ENCODE results near the gene LRRC31.
A peak's percentile ranks its signal among the peaks of the same experiment; 100 is the strongest.

Gene LRRC31

GRCh38 chr3:169863458-169863899 is 6.3 kb downstream of the LRRC31 start:
- no peak for DNase-seq (ENCODE audit: low read depth)

GRCh38 chr3:169861871-169862270 is 7.9 kb downstream of the LRRC31 start:
- DNase-seq (ENCODE audit: low read depth): no peak

- no peak for DNase-seq (ENCODE audit: low read depth)
Observed at GRCh38 chr3:169857811-169858210, 11.9 kb downstream of the LRRC31 start.

GRCh38 chr3:169855514-169855913 is 14.2 kb downstream of the LRRC31 start:
- no peak for DNase-seq (ENCODE audit: low read depth)

- DNase-seq (ENCODE audit: low read depth): no peak
Observed at GRCh38 chr3:169850618-169851017, 19.1 kb downstream of the LRRC31 start.

- DNase-seq (ENCODE audit: low read depth): no peak
Observed at GRCh38 chr3:169848741-169849140, 21.0 kb downstream of the LRRC31 start.

- no peak for DNase-seq (ENCODE audit: low read depth)
Observed at GRCh38 chr3:169847896-169848295, 21.8 kb downstream of the LRRC31 start.

- peak; percentile 27 for DNase-seq (ENCODE audit: low read depth)
Observed at GRCh38 chr3:169846458-169847193, 23.1 kb downstream of the LRRC31 start.

GRCh38 chr3:169842960-169843359 is 26.8 kb downstream of the LRRC31 start:
- DNase-seq (ENCODE audit: low read depth): no peak

- no peak for DNase-seq (ENCODE audit: low read depth)
Observed at GRCh38 chr3:169841171-169841570, 28.6 kb downstream of the LRRC31 start.

- DNase-seq (ENCODE audit: low read depth): no peak
Observed at GRCh38 chr3:169838511-169839030, 31.2 kb downstream of the LRRC31 start.

- no peak for DNase-seq (ENCODE audit: low read depth)
Observed at GRCh38 chr3:169836942-169837275, 32.8 kb downstream of the LRRC31 start.

GRCh38 chr3:169836078-169836941 is 33.4 kb downstream of the LRRC31 start:
- no peak for DNase-seq (ENCODE audit: low read depth)

- DNase-seq (ENCODE audit: low read depth): no peak
Observed at GRCh38 chr3:169835533-169835932, 34.2 kb downstream of the LRRC31 start.

GRCh38 chr3:169827712-169828111 is 42.0 kb downstream of the LRRC31 start:
- DNase-seq (ENCODE audit: low read depth): no peak

- no peak for DNase-seq (ENCODE audit: low read depth)
Observed at GRCh38 chr3:169825316-169825715, 44.4 kb downstream of the LRRC31 start.

- DNase-seq (ENCODE audit: low read depth): no peak
Observed at GRCh38 chr3:169822983-169823382, 46.8 kb downstream of the LRRC31 start.

GRCh38 chr3:169822540-169822939 is 47.2 kb downstream of the LRRC31 start:
- DNase-seq (ENCODE audit: low read depth): no peak

GRCh38 chr3:169822091-169822490 is 47.6 kb downstream of the LRRC31 start:
- no peak for DNase-seq (ENCODE audit: low read depth)

- DNase-seq (ENCODE audit: low read depth): no peak
Observed at GRCh38 chr3:169818316-169818715, 51.4 kb downstream of the LRRC31 start.

- no peak for DNase-seq (ENCODE audit: low read depth)
Observed at GRCh38 chr3:169815590-169816150, 54.1 kb downstream of the LRRC31 start.

- DNase-seq (ENCODE audit: low read depth): no peak
Observed at GRCh38 chr3:169813757-169814517, 55.8 kb downstream of the LRRC31 start.
